ENCODE data around the gene CEMIP.

The CEMIP gene

GRCh38 chr15:80768158-80768557 lies 11.0 kb upstream of the CEMIP start:
- H3K4me3 ChIP-seq (ENCODE audit: low read depth, low read length), result no peak overlapping the region
- TF ChIP-seq, protein P1, sequence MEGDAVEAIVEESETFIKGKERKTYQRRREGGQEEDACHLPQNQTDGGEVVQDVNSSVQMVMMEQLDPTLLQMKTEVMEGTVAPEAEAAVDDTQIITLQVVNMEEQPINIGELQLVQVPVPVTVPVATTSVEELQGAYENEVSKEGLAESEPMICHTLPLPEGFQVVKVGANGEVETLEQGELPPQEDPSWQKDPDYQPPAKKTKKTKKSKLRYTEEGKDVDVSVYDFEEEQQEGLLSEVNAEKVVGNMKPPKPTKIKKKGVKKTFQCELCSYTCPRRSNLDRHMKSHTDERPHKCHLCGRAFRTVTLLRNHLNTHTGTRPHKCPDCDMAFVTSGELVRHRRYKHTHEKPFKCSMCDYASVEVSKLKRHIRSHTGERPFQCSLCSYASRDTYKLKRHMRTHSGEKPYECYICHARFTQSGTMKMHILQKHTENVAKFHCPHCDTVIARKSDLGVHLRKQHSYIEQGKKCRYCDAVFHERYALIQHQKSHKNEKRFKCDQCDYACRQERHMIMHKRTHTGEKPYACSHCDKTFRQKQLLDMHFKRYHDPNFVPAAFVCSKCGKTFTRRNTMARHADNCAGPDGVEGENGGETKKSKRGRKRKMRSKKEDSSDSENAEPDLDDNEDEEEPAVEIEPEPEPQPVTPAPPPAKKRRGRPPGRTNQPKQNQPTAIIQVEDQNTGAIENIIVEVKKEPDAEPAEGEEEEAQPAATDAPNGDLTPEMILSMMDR (IDR thresholded peaks at IDR 0.05; ENCODE audit: control insufficient read depth, extremely low read depth, insufficient read depth), result no peak
- DNase-seq (ENCODE audit: low read depth), result peak; percentile 15

GRCh38 chr15:80769153-80769828 lies 9.9 kb upstream of the CEMIP start:
- no peak for DNase-seq (ENCODE audit: low read depth)
- TF ChIP-seq, protein P1 (IDR thresholded peaks at IDR 0.05; ENCODE audit: control insufficient read depth, extremely low read depth, insufficient read depth), result no peak
- no peak overlapping the region for H3K4me3 ChIP-seq (ENCODE audit: low read depth, low read length)

- no peak for DNase-seq (ENCODE audit: low read depth)
- TF ChIP-seq, protein P1 (IDR thresholded peaks at IDR 0.05; ENCODE audit: control insufficient read depth, extremely low read depth, insufficient read depth), result no peak
- no peak overlapping the region for H3K4me3 ChIP-seq (ENCODE audit: low read depth, low read length)
Observed at GRCh38 chr15:80769829-80770705, 9.1 kb upstream of the CEMIP start.

- TF ChIP-seq, protein P1 (IDR thresholded peaks at IDR 0.05; ENCODE audit: control insufficient read depth, extremely low read depth, insufficient read depth), result no peak
- DNase-seq (ENCODE audit: low read depth), result no peak
Observed at GRCh38 chr15:80773122-80773551, 6.0 kb upstream of the CEMIP start.

DNA sequence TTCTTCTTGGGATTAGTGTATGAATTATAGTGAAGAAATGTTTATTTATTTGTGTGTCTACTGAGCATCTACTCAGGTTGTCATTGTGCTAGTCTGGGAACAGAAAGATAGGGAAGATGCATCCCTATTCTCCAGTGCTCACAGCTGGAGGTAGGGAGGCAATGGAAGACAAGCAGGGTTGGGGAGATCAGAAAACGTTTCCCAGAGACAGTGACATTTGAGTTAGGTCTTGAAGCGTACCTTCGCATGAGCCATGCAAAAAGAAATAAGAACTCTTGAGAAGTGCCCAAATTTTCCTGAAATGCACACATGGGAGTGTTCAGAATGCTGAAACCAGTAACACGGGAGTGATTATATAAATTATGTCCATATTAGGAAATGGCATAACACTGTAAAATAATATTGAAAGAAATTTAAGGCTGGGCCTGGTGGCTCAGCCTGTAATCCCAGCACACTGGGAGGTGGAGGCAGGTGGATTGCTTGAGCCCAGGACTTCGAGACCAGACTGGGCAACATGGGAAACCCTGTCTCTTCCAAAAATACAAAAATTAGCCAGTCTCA lies 5.3 kb upstream of the CEMIP start:
- TF ChIP-seq, protein P1 (IDR thresholded peaks at IDR 0.05; ENCODE audit: control insufficient read depth, extremely low read depth, insufficient read depth), result no peak
- no peak for DNase-seq (ENCODE audit: low read depth)
- H3K4me3 ChIP-seq (ENCODE audit: low read depth, low read length), result no peak overlapping the region

More at GRCh38 chr15:80773122-80773551, 6.0 kb upstream of the CEMIP start:
- no peak overlapping the region for H3K4me3 ChIP-seq (ENCODE audit: low read depth, low read length)

DNA sequence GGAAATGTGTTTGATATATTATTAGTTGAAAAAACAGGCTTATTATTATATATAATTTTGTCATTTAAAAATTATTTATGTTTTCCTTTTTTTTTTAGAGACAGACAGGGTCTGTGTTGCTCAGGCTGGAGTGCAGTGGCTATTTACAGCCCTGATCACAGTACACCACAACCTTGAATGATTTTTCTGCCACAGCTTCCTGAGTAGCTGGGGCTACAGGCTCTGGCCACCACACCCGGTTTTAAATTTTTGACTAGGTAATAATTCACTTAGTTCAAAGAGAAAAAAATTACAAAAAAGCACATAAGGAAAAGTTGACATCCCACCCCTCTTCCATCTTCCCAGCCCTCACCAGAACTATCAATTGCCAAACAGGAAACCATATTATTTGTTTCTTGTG lies 4.7 kb upstream of the CEMIP start:
- no peak overlapping the region for H3K4me3 ChIP-seq (ENCODE audit: low read depth, low read length)
- TF ChIP-seq, protein P1 (IDR thresholded peaks at IDR 0.05; ENCODE audit: control insufficient read depth, extremely low read depth, insufficient read depth), result no peak
- no peak for DNase-seq (ENCODE audit: low read depth)

Measured in LNCaP clone FGC (cell line).